Glomerular visceral epithelial cell (primary cell): Measurements from ENCODE around the gene RBL2.
"Not testable (repeated sequence)": the region's sequence is repeated elsewhere in the genome, so short reads cannot be mapped to it uniquely, and the experiment has no call there.

ENCODE experiments used
- DNase-seq: peaks from one replicate; pipeline ENCODE4 v3.0.0-alpha.2; 2016; ENCODE audit errors: extremely low spot score

Gene RBL2

GRCh38 chr16:53537626-53538025 is 103.4 kb downstream of the RBL2 start:
- DNase-seq, result no peak

DNA sequence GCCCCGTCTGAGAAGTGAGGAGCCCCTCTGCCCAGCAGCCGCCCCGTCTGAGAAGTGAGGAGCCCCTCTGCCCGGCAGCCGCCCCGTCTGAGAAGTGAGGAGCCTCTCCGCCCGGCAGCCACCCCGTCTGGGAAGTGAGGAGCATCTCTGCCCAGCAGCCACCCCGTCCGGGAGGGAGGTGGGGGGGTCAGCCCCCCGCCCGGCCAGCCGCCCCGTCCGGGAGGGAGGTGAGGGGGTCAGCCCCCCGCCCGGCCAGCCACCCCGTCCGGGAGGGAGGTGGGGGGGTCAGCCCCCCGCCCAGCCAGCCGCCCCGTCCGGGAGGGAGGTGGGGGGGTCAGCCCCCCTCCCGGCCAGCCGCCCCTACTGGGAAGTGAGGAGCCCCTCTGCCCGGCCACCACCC is 105.1 kb downstream of the RBL2 start:
- not testable (repeated sequence) for DNase-seq

- DNase-seq, result not testable (repeated sequence)
These were observed 105.8 kb downstream of the RBL2 start for GRCh38 chr16:53539759-53540718.
